Peyer's patch (tissue), 4 donors: ENCODE data around the gene SLC49A4. TPM values are rescaled to one million over a fixed set of nuclear protein-coding genes. Genes with fewer than 3 reads are reported as not detected.

Experiments
- DNase-seq, 3 donors: peaks; one replicate each; pipeline ENCODE4 v3.0.0-alpha.2; 2017 to 2019
- H3K27ac ChIP-seq, 4 donors: fragments of 200-600 bp; sonication (generic); one replicate each; pipeline ENCODE4 v1.5.1; 2016 to 2019
- H3K27me3 ChIP-seq, 2 donors: fragments of 200-600 bp; sonication (generic); one replicate each; pipeline ENCODE4 v1.5.1; 2019
- H3K36me3 ChIP-seq, 3 donors: fragments of 200-600 bp; sonication (generic); one replicate each; pipeline ENCODE4 v1.5.1; 2016 to 2019
- H3K4me1 ChIP-seq, 4 donors: fragments of 200-600 bp; sonication (generic); one replicate each; pipeline ENCODE4 v1.5.1; 2016 to 2019
- H3K4me3 ChIP-seq, 4 donors: fragments of 200-600 bp; sonication (generic); 1 replicate in 3 of 4; 2 replicates in 1 of 4; pipeline ENCODE4 v1.5.1; 2016 to 2019; ENCODE audit warnings: mild to moderate bottlenecking in 1 of 4
- H3K9me3 ChIP-seq, 4 donors: fragments of 200-600 bp; sonication (generic); one replicate each; pipeline ENCODE4 v1.5.1; 2016 to 2019; ENCODE audit warnings: mild to moderate bottlenecking in 1 of 4
- CTCF ChIP-seq, 6 experiments: fragments of 450-650 bp in 4 of 6; fragments of 200-600 bp in 2 of 6; sonication (generic) in 1 of 6; IDR thresholded peaks; one replicate each; pipeline ENCODE4 v1.5.1; 2017 to 2019; ENCODE audit warnings: antibody characterized with exemption in 6 of 6, mild to moderate bottlenecking in 3 of 6, moderate library complexity in 1 of 6
- POLR2A ChIP-seq, 2 donors: fragments of 450-650 bp; IDR thresholded peaks; one replicate each; pipeline ENCODE4 v1.5.1; 2017; ENCODE audit warnings: antibody characterized with exemption in 2 of 2, mild to moderate bottlenecking in 2 of 2, moderate library complexity in 2 of 2
- total RNA-seq, 4 donors: library from RNA; depleted of rRNA; stranded (reverse); fragments of >200 nt; gene quantifications; one replicate each; pipeline ENCODE4 v1.1.0, GENCODE V29; 2016

Gene SLC49A4
- total RNA-seq, 4 donors from 2014 or later: 3.3 to 29.4 (median 13.0) TPM

DNA sequence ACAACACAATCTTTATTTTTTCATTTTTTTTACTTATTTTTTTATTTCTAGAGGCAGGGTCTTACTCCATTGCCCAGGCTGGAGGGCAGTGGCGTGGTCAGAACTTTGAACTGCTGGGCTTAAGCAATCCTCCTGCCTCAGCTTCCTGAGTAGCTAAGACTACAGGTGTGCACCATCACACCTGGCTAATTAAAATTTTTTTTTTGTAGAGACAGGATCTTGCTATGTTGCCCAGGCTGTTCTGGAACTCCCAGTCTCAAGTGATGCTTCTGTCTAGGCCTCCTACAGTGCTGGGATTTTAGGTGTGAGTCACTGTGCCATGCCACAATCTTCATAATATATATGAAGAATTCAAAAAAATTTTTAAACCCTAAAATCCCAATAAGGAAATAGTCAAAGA, 22.0 kb upstream of the SLC49A4 start:
- Histone ChIP-seq H3K36me3 (peaks cover 0 to 3% (median 0%) of the 10 kb centered on the region in 3 donors), H3K9me3 (no peaks in the 10 kb centered on the region), H3K27me3 (no peaks in the 10 kb centered on the region), H3K27ac (no peak overlapping the region), H3K4me1 (no peaks in the 10 kb centered on the region), H3K4me3 (no peak overlapping the region)
- TF ChIP-seq CTCF (IDR thresholded peaks at IDR 0.05) (no peak), POLR2A (IDR thresholded peaks at IDR 0.05) (no peak)
- DNase-seq: no peak

- no peaks in the 10 kb centered on the region for H3K9me3 ChIP-seq
- TF ChIP-seq CTCF (IDR thresholded peaks at IDR 0.05): no peak
- peak overlapping the region in 1 of 4 donors; percentile 13 for H3K27ac ChIP-seq
- peaks cover 0 to 3% (median 0%) of the 10 kb centered on the region in 3 donors for H3K36me3 ChIP-seq
- no peaks in the 10 kb centered on the region for H3K27me3 ChIP-seq
- DNase-seq: no peak
- no peaks in the 10 kb centered on the region for H3K4me1 ChIP-seq
- no peak overlapping the region for H3K4me3 ChIP-seq
These were observed 20.8 kb upstream of the SLC49A4 start for GRCh38 chr3:122773944-122774509.

- Histone ChIP-seq H3K4me1 (no peaks in the 10 kb centered on the region), H3K27ac (peak overlapping the region in 1 of 4 donors; percentile 13), H3K9me3 (no peaks in the 10 kb centered on the region), H3K27me3 (no peaks in the 10 kb centered on the region), H3K4me3 (no peak overlapping the region), H3K36me3 (peaks cover 0 to 1% (median 0%) of the 10 kb centered on the region in 3 donors)
- TF ChIP-seq POLR2A (IDR thresholded peaks at IDR 0.05) (no peak), CTCF (IDR thresholded peaks at IDR 0.05) (no peak)
- DNase-seq: no peak
These were observed 20.3 kb upstream of the SLC49A4 start for GRCh38 chr3:122774564-122774963.

- H3K4me1 ChIP-seq: no peaks in the 10 kb centered on the region
- TF ChIP-seq CTCF (IDR thresholded peaks at IDR 0.05) (no peak), POLR2A (IDR thresholded peaks at IDR 0.05) (no peak)
- H3K4me3 ChIP-seq: no peak overlapping the region
- H3K36me3 ChIP-seq: no peaks in the 10 kb centered on the region
- DNase-seq: no peak
- H3K9me3 ChIP-seq: no peaks in the 10 kb centered on the region
- no peaks in the 10 kb centered on the region for H3K27me3 ChIP-seq
- no peak overlapping the region for H3K27ac ChIP-seq
These were observed 18.0 kb upstream of the SLC49A4 start for GRCh38 chr3:122776675-122777468.

DNA sequence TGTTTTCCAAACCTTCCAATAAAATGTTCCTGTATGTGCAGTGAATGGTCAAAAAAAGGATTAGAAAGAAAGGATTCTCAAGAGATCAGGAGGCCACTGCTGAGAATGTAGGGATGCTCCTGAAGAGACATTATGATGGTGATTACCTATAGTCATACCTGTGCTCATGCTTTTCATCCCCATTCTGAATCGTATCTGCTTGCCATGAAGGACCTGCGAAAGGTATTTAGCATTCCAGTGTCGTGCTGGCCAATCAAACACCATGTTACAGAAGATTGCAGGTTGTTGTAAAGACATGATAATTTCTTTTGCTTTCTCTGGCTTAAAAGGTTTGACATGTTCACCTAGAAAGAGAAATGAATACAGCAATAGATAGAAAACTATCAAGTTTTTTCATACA, 17.3 kb upstream of the SLC49A4 start:
- H3K4me3 ChIP-seq: no peak overlapping the region
- H3K27me3 ChIP-seq: no peaks in the 10 kb centered on the region
- no peaks in the 10 kb centered on the region for H3K9me3 ChIP-seq
- no peak for DNase-seq
- no peak for TF ChIP-seq CTCF (IDR thresholded peaks at IDR 0.05)
- TF ChIP-seq POLR2A (IDR thresholded peaks at IDR 0.05): no peak
- H3K36me3 ChIP-seq: no peaks in the 10 kb centered on the region
- no peaks in the 10 kb centered on the region for H3K4me1 ChIP-seq
- H3K27ac ChIP-seq: no peak overlapping the region
